Measurements from ENCODE around the gene ULK3.

The ULK3 gene

DNA sequence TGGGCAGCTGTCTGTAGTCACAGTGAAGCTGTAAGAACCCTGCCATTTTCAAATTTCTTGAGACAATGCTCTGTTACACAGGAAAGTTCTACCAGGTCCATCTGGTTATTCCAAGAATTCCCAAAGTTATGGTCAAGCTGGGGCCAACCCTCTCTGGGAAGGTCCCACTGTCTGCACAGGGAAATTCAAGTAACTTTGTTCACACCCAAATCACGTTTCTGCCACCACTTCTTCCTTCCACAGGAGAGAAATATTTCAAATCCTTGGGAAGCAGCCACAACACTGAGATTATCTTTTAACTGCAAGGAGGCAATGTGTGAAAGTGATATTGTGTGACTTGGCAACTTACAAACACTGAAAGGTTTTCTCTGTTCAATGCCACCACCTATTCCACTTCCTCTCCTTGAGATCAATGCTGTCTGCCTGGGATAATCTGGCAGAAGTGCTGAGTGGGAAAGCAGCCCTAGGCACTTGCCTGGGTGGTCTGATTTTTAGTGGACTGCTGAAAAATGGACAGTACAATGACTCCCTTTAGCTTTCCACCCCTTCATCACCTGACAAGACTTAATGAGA lies 24.6 kb upstream of the ULK3 start:
- DNase-seq = no peak

DNA sequence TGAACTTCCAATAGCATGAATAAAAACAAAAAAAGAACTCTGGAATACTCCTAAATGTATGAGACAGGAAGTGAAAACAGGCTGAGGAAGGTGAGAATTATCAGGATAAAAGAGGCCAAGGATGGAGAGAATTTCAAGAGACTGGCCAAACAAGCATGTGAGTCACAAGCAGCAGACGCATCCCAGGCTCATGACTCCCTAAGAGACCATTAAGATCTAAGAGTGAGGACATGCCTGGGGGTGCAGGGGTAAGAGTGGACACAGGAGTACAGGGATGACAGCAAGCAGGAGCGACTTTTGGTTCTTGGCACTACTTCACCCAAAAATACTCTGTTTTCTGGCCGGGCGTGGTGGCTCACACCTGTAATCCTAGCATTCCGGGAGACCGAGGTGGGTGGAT lies 23.1 kb upstream of the ULK3 start:
- DNase-seq = no peak

DNA sequence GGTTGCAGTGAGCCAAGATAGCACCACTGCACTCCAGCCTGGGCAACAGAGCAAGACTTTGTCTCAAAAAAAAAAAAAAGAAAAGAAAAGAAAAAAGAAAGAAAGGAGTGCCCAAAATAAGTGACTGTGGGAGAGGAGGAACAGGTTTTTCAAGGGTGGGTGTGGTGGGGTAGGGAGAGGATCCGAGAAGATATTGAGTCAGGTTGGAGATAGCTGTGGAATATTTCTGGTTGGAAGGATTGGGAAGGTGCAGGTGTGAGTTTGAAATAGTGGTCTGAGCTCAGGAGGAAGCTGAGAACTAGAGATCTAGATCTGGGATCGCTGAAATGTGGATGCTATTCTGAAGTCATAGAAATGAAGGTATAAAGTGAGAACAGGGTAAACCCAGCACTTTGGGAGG lies 22.4 kb upstream of the ULK3 start:
- no peak for DNase-seq

DNA sequence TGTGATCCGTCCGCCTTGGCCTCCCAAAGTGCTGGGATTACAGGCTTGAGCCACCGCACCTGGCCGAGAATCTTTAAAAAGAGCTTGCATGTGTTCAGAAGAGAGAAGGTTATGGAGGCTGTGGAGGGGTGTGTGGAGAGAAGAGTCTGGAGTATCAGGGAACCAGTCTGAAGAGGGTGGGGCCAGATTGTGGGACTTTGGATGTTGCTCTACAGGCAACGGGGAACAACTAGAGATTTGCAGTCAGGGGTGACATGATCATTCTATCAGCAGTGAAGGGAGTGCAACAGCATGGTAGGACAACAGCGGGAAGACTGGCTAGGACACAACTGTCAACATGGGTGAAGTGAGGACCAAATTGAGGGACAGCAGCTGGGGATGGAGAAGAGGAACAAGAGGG lies 21.3 kb upstream of the ULK3 start:
- no peak for DNase-seq

DNA sequence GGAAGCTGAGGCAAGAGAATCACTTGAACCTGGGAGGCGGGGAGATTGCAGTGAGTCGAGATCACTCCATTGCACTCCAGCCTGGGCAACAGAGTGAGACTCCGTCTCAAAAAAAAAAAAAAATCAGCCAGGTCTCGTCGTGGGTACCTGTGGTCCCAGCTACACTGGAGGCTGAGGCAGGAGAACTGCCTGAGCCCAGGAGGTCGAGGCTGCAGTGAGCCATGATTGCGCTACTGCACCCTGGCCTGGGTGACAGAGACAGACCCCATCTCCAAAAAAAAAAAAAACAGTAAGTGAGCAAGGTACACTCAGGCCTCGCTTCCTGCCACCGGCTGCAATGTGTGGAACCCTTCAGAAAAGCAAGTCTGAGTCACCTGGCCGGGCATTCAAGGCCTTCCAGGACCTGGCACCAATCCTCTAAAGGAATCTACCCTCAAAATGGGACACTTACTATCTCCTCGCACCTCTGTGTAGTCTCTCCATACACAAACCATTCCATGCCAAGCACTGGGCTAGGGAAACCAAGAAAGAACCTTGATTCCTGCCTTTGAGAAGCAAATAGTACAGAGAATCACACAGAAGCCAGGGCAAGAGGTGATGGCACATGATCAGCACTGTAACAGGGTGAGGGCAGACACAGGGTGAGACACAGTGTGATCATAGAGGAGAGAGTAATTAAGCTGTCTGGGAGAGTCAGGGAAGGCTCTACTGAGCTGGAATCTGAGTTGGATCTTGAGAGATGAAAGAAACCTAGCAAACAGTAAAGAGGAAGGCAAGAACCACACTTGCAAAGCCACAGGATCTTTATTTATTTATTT lies 20.5 kb upstream of the ULK3 start:
- no peak for DNase-seq

DNA sequence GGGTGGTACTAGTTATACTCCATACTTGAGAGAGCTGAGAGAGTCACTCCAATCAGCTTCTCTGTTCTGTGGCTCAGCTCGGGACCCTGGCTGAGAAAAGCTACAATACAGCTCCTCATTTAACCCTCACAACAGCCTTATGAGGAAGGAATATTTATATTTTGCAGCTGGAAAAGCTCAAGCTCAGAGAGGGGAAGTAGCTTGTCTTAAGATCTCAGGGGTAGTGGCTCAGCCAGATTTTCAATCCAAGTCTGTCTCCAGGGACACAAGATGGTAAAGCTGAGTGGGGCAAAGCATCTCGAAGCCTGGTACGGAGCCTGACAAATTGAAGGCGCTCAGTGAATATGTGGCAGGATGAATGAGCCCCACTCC lies 15.4 kb upstream of the ULK3 start:
- no peak for DNase-seq

DNA sequence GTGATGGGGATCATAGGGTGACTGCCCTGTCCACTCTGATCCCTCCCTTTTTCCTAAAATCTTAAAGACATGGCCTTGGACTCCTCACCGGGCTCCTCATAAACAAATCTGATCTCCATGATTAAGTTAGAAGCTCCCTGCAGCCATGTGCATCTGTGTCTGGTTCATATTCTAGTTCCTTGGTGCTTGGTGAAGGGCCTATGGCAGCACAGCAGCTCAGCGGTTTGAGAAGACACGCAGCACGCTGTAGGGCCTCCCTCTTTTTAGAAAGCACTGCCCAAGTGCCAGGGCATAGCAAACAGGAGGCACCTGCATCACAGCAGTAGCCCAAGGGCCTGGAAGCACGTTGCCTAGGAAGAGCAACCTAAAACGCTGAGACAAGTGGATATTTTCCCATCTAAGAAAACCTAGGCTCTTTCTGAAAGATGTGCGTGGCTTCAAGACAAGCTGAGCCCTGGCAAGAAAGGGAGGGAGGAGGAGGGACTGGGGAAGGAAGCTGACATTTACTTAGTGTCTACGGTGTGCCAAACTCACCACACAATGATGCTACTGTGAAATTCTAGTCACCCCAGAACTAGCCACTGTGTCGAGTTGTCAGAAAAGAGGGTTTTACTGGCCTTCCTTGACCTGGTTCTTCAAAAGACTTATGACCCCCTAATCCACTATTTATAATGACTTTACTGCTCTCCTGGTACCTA lies 14.9 kb upstream of the ULK3 start:
- DNase-seq = no peak

DNA sequence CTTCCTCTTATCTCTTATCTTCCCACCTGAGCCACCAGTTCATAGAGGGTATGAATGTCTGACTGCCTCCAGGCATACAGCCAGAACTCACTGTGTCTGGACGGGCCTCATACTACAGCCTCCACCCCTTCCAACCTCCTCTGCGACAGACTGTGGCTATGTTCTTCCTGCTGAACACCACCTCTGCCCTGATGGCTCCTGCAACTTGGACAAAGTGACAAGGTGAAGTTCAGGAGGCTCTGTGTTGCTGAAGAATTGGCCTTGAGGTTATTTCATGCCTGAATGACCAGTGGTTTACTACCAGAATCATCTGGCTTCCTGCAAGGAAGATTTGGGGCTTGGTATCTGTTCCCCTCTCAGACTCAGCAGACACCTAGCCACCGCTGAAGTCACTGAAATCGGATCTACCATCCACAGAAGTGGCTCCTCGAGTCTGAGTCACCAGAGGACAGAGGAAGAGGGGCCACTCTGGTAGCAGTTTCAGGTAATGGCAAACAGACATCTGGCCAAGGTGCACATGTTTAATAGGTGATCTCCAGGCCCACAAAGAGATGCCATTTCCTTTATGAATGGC lies 14.2 kb upstream of the ULK3 start:
- DNase-seq = no peak

DNA sequence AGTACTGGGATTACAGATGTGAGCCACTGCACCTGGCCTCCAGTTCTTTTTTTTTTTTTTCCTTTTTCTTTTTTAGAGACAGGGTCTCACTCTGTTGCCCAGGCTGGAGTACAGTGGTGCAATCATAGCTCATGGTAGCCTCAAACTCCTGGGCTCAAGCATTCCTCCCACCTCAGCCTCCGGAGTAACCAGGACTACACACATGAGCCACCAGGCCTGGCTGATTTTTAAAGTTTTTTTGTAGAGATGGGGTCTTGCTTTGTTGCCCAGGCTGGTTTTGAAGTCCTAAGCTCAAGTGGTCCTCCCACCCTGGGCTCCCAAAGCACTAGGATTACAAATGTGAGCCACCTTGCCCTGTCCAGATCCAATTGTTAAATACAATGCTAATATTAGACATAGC lies 13.6 kb upstream of the ULK3 start:
- no peak for DNase-seq

DNA sequence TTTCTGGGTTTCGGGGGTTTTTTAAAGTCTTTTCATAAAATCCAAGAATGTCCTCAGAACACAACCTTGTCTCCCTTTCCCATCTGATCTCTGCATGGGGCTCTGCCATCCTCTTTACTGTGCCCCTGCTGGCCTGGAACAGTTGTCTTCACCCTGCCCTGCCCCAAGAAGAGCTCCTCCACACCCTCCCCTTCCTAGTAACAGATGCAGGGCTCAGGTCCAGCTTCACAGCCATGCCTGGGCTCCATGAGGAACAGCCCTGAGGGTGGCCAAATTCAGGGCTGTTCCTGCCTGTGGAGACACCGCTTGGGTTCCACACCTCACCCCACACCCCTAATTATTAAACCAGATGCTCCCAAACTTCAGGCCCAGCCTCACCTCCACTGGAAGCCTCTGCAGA lies 12.9 kb upstream of the ULK3 start:
- no peak for DNase-seq

DNA sequence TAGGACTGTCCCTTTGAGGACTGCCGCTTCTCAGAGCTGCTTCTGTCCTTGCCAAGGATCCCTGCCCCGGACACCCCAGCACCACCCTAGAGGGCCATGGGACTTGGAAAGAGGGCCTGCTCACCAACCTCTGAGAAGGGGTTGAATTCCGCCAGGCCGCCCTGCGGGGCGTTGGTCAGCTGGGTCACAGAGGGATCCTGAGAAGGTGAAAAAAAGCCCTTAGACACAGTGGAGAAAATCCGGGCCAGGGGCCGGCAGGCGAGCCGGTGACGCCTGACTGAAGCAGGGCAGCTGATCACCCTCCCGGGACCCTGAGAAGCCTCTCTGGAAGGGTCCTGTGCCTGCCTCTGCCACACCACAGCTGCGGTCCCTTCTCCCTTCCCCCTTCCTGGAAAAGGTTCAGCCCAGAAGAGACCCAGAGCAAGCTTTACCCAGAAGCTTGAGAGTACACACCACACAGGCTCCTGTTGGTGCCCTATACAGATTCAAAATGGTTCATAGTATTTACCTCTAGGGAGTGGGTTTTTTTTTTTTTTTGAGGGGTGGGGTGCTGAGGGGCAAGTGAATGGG lies 11.6 kb upstream of the ULK3 start:
- DNase-seq = no peak

DNA sequence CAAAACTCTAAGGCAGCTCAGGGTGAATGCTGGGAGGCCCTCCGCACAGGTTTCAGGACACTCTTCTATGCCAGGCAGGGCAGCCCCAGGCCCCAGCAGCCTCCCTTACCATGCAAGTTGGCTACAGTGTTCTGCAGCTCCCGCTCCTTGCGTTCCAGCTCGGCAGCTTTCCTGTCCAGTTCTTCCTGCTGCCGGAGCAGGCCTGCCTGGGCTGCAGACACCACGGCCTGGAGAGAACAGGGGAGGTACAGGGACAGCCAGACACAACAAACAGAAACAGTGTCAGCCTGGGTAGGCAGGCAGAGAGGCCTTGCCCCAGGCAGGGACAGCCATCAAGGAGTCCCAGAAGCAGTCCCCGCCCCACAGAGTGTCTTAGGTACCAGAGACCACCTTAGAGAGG lies 9.0 kb upstream of the ULK3 start:
- DNase-seq = no peak

DNA sequence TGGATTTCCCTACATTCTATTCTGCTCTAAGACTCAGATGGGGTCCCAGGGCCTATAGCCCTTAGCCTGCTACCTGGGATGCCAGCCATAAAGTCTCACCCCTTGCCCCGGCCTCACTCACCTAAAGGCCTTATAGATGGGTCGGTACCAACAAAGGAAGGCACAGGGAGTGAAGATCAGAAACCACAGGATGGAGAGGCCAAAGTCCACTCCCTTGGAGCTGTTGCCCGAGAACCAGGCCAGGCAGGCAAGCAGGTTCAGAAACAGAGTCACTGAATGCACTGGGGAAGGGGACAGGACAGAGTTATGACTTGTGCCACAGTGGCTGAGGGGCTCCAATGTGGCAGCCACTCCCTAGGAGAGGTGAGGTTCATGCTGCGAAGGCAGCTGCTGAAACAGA lies 7.4 kb upstream of the ULK3 start:
- DNase-seq = no peak

DNA sequence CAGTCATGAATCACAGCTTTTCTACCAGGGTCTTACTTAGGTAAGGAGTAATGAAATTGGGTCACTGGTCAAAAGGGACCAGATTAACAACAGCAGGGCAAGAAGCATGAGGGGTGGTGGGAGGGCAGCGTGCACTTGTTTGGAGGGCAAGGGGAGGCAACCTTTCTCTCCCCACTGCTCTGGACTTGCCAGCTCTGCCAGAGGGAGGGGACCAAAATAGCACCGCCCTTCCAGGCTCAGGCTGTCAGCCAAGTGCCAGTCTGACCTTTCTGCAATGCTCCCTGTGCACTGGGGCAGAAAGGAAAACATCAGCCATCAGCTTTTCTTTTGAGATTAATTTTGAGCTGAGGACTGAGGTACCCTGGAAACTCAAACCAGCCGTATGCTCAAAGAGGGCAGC lies 4.5 kb upstream of the ULK3 start:
- DNase-seq = no peak

DNA sequence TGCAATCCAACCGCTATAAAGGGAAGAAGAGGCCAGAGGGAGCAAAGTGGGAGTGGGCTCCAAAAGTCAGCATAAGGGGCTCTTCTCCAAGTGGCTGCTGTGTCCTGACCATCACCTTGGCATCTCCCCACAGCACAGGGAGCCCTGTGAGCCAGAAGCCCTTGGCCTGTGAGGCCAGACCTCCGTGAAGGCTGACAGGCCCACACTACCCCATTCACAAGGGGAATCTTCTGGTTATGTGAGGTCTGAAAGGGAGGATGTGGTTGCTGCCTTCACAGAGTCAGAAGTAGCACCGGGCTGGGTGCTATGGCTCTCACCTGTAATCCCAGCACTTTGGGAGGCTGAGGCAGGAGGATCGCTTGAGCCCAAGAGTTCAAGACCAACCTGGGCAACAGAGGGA lies 2.6 kb upstream of the ULK3 start:
- no peak for DNase-seq

DNA sequence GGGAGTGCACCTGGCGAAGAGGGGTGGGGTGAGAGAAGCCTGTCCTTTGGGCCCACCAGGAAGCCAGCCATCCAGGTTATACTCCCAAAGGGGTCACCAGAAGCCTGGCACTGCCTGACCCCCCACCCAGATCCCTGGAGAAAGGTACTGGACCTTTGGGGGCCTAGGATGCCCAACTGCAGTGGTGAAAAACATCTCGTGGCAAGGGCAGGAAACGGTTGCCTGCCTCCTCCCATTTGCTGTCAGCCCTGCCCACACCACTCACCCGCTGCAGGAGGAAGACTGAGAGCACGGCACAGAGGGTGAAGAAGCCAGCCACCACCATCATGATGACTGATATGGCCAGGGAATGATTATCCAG lies 2.2 kb upstream of the ULK3 start:
- no peak for DNase-seq

DNA sequence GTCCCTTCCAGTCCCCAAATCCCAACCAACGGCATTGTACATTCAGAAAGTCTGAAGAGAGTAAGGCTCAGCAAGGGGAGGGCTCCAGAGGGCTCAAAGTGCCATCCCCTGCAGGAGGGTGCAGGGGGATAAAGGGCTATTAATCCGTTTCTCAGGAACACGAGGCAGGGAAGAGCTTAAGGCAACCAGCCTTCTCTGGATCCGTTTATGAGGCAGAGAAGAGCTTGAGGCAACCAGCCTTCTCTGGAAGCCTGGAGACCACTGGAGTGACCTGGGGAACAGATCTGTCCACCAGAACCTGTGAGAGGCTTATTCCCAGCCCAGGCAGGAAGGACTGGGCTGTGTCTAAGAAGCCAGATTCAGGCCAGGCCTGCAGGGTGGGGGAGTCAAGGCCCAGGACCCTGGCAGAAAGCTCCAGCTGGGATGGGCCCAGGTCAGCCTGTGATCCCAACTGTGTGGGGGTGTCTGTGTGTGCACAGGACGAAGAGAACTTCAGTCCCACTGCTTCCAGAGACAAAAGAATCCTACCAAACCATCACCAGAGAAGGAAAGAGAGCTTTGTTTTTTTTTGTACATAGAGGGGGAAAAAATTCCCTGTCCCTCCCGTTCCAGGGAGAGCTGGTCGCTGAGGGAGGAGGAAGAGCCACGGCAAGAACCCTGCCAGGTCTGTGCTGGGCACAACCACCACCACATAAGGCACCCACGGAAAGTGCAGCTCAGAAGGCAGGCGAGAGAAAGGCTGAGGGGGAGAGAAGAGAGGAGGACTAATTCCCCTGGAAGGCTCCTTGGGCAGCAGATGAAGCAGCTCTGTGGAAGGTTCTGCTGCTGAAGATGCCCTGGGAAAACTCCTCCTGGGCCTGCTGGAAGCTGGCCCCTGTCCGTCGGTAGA lies 1.6 kb upstream of the ULK3 start:
- DNase-seq = no peak

DNA sequence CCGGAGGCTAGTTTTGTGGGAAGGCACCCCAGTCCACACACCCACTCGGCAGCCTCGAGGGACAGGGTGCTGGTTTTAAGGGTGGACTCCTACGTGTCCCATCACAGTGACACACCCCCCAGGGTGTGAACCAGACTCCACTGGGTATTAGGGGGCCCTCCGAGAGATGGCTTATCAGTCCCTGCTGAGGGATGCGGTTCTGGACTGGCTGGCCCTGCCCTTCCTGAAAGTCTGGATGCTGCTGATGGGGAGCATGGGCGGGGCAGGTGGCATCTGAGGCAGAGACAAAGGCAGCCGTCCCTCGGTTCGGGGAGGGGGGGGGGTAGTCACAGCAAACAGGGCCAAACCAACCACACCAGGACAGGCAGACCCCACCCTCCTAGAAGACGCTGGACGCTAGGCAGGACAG lies 939 bp upstream of the ULK3 start:
- DNase-seq = no peak

DNA sequence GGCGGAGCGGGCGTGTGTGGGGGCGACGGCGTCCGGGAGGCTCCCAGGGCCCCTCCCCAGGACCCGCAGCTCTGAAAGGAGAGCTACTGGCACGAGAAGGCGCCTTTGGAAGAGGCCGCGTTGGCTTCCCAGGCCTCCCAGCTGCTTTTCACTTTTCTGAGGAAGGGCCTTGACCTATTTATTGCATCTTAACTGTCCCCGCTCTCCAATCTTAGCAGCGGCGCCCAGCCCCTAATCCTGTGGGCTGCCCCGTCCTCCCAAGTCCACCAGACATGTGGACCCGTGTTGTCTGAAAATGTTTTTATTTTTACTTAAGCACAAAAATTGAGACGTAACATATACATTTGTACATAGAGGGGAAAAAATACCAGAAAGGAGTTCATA lies 481 bp upstream of the ULK3 start:
- no peak for DNase-seq

DNA sequence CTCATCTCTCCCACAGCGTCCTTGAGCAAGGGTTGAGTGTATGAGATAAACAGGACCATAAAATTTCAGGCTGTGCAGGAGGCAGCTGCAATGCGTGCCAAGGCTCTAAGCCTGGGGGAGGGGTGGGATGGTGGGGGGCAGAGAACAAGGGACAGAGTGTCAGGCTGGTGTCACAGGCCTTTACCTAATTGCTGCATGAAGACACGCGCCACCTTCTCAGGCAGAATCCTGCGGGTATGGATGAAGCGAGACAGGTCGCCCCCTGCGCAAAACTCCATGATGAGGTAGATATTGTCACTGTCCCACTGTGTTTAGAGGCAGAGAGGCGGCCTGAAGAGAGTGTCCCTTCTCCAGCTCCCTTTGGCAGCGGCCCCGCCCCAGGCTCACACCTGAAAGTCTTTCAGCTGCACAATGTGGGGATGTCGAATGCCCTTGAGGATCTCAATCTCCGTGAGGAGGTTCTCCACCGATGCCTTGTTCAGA lies 1.0 kb downstream of the ULK3 start:
- no peak for DNase-seq

DNA sequence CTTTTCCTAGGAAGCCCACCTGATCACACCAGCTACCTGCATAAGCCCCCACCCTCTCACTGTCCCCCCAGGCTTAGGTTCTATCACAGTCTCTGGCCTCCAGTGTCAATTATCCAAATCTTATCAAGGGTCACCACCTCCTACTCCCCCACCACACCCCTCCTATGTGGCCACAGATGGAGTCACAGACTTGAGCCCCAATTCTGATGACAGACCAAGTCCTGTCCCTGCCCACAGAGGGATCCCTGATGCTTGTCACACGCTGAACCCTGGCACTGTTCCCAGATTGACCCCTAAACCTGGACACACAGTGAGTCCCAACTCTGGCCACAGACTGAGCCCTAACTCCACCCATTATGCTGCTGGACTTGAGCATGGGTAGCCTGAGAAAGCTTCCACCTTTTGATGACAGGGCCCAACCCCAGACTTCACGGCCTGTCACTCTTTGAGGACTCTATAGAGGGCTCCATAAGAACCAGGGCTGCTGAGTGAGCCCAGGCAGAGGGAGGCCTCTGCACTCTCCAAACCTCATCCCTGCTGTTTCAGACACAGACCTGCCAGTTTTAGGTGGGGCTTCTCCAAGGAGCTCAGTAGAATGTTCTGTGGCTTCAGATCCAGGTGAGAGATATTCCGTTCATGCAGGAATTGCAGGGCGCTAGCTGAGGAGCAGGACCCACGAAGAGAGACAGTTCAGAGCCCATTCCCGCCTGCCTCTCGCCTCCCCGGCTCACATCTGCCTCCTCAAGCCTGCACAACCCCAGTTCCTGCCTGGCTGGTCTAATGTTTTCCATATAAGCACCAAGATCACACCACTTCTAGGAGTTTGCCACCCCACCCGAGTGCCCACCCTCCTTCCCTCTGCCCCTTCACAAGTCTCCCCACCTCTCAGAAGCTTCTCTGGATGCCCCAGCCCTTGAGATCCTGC lies 1.8 kb downstream of the ULK3 start:
- no peak for DNase-seq
